Measurements from ENCODE around the gene MACROD2.
A peak's percentile ranks its signal among the peaks of the same experiment; 100 is the strongest.

Gene MACROD2

DNA sequence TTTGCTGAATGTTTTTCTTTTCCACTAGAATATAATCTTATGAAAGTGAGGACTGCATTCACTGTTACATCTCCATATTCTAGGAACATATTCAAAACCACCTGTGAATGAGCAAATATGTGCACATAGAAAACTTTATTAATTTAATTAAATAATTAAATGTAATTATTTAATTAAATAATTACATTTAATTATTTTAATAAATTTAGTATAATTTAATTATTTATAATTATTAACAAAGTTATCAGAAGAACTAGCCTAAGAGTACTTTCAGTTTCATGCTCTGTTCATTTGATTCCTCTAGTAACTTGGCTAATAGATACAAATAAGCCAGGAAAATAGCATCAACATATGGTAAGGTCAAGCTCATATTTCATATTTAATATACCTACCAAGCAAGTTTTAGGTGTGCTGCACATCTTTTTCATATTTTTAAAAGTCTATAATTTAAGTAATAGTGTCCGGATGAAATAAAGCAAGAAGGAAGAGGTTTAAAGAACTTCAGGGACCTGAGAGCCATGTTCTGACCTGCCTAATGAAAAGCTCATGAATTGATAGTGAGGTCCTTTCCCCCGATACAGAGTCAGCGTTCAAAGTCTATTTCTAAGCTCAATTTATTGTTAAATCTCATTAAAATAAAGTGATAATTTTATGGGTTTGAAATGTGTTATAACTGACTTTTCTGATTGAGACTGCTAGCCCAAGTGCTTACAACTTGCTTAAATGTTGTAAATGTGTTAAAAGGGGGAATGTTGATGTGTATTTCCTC is 703.5 kb downstream of the MACROD2 start:
- DNase-seq (ENCODE audit: low spot score) (no peak), FAIRE-seq (no peak)

DNA sequence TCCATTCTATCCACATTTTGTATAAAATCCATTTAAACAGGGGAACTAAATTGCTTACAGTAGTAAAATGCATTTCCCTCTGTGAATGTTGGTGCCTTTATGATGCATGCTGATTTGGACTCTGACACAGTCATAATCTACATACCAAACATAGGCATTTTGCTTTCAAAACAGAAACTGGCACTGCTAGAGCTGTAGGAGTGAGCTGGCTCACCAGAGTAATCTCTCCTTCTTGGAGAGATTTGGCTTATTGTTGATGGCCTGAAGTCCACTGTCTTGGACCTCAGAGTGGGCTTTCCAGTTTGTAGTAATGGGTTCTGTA is 705.3 kb downstream of the MACROD2 start:
- no peak for FAIRE-seq
- DNase-seq (ENCODE audit: low spot score), result no peak

- FAIRE-seq, result no peak
- DNase-seq (ENCODE audit: low spot score), result no peak
Measured at GRCh38 chr20:14701326-14701725, 706.0 kb downstream of the MACROD2 start.

GRCh38 chr20:14706555-14706954 is 711.2 kb downstream of the MACROD2 start:
- FAIRE-seq (no peak), DNase-seq (ENCODE audit: low spot score) (no peak)

DNA sequence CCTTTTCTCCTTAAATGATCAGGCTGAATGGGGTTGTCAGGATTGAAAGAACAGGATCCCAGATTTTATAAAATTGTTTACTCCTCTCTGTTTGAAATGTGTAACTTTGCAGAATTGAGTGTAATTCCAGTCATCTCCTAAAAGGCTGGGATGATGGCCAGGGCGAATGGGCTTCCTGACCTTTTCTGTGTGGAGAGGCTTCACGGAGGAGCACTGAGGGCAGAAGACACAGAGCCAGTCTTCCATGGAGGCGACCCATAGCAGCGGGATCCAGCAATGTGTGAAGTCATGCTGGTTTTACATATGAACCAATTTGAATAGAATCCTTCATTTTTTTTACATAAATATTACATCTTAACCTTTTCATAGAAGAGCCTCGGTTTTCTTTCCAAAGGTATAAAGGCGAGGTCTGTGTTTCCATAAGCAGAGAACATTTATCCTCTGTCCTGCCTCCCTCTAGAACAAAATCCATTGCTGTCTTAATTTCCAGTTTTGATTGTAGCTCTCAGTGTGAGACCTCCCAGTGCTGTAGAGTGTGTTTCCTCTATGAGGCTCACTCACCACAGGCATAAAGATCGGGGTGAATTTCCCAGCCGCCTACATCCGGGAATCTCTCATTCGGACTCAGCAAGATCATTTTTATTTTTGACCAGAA is 711.8 kb downstream of the MACROD2 start:
- no peak for FAIRE-seq
- no peak for DNase-seq (ENCODE audit: low spot score)

DNA sequence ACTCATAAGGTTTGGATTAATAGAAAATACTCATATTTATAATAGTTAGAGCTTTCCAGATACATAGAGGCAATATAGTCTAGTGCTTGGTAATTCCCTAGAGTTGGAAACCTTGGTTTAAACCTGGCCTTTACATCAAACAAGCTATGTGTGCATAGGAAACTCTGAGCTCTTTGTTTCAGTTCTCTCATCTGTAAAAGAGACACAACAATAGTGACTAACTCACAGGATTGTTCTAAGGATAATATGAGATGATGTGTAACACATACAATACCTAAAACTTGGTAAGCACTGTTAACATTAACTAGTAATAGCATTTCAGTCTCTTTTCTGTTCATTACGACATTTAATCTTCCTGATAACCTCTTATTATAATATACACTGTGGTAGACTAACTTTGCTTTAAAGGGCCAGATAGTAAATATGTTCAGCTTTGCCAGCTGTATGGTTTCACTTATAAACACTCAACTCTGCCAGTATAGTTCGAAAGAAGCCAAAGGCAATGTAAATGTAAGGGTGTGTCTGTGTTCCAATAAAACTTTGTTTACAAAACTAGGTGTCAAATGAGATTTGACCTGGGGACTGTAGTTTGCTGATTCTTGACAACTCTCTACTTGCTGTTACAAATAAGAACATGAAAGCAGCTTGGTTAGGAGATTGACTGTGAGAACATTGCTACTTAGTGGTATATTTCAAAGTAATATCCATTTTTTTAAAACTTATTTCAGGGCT is 712.7 kb downstream of the MACROD2 start:
- FAIRE-seq (no peak), DNase-seq (ENCODE audit: low spot score) (no peak)

DNA sequence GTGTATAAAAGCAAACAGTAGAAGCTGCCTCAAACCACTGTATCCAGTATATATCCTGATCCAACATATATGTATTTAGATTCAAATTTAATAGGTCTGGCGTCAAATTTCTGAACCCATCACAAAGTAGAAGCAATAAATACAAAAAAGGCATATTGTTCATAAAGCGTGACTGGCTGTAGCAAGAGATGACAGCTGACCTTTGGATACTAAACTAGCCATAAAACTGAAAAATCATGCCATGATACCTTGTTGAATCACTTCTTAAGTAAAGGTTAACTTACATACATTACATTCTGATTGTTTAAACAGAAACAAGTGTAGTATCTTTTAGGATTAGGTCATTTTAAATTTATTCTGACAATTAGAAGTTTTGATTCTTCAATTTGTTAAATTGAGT is 714.1 kb downstream of the MACROD2 start:
- FAIRE-seq, result no peak
- no peak for DNase-seq (ENCODE audit: low spot score)

DNA sequence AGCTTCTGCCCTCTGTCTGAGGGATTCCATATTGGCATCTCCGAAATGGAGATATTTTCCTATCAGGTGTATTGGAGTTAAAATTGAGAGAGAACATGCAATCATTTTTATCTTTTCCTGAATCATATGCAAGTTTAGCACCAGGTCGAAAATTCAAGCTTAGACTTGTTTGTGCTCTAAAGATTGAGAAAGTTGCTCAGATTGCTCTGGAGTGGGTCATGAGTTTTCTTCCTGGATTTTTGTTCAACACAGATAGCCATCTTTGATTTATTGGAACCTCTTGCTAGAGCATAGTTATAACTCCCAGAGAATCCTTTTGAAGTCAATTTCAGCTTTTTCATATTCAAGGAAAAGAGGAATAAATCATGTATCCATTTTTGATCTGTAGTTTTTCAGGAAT is 715.6 kb downstream of the MACROD2 start:
- DNase-seq (ENCODE audit: low spot score) (no peak), FAIRE-seq (no peak)

DNA sequence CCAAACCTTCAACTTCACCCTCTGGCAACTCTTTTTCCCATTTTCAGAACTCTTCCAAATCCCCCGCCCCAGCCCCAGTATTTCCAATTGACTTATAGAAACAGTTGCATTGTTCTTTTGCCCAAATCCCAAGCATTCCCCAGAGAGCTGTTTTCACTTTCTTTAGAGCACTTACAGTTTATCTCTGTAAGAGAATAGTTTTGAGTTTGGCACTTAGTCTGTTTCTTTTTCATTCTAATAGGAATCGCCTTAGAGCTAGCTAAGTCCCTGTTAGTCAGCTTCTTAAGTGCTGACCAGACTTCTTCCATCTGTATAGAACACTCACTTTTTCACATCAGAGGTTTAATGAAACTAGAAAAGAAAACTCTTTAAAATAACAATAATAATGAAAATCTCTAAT is 716.3 kb downstream of the MACROD2 start:
- FAIRE-seq (no peak), DNase-seq (ENCODE audit: low spot score) (no peak)

- no peak for FAIRE-seq
- peak; percentile 49 for DNase-seq (ENCODE audit: low spot score)
Measured at GRCh38 chr20:14712302-14712739, 717.0 kb downstream of the MACROD2 start.

- no peak for FAIRE-seq
- no peak for DNase-seq (ENCODE audit: low spot score)
Measured at GRCh38 chr20:14715400-14715799, 720.1 kb downstream of the MACROD2 start.

GRCh38 chr20:14716351-14716801 is 721.1 kb downstream of the MACROD2 start:
- FAIRE-seq, result no peak

DNA sequence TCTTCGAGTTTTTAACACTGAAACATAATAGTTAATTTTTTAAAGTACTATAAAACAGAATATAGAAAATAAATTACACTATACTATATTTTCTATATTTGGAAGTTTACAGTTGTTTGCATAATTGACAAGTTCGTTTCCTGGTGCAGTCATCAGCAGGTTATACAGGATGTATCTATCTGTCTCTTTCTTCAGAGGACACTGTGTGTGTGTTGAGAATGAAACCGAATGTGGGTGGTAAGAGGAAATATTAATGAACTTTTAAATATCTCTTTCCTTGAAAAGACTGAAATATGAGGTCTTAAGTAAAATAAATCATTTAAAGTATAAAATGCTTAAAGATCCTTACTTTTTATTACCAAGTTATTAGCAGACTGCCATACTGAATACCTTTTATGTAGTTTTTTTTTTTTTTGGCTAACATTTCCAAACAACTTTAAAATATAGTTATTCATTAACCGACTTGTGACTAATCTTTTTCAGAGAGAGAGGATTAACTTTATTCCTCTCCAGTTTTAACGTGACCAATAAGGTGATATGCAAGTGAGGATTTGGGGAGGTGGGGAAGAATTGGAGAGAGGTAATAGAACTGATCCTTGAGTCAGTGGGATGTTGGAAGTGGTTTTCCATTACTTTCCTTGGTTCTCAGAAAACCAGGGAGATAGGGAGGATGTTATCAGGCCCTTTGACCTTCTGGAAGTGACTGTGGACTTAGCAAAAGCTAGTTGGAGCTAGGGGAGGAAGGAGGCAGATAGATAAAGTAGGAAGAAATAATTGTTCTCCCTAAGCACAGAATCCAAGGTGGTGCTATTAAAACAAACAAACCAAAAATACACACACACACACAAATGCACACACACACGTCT is 722.1 kb downstream of the MACROD2 start:
- FAIRE-seq (no peak), DNase-seq (ENCODE audit: low spot score) (no peak)

More at GRCh38 chr20:14716351-14716801, 721.1 kb downstream of the MACROD2 start:
- DNase-seq (ENCODE audit: low spot score), result no peak

DNA sequence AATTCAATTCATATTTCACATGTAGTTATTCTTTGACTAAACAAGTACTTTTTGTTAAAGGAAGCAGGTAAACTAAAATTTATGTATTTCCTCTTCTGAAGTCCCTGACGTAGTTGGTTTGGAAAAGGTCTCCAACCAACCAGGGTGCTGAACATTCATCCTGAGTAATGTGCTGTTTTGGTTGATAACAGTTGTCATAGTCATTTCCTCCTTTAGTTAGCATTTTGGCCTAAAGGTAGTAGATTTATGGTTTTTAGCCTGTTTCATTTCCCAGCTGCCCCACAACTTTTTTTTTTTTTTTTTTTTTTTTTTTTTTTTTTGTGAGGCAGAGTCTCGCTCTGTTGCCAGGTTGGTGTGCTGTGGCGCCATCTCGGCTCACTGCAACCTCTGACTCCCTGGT is 724.9 kb downstream of the MACROD2 start:
- FAIRE-seq, result no peak

DNA sequence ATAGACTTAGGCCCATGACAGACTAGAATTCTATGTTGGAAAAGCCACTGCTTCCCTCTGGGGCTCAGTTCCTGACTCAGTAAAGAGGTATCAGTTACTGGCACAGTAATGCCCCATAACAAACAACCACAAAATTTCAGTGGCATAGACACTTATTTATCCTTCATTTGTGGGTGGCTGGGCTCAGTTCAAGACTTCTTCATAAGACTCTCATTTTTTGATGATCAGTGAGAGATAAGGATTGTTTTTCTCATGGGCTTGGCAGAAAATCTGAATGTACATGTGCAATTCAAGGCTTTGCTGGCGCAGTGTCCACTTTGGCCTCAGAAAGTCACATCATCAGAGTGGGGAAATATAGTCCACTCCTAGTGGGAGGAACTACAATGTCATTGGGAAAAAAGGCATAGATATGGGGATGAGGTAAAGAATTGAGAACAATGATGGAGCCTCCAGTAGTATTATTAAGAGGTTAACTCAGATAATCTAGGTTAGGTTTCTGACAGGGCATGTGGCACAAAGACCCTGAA is 726.7 kb downstream of the MACROD2 start:
- DNase-seq (ENCODE audit: low spot score), result no peak
- FAIRE-seq, result no peak

More for the DNA sequence above, 724.9 kb downstream of the MACROD2 start:
- DNase-seq (ENCODE audit: low spot score), result no peak

GRCh38 chr20:14723614-14724013 is 728.3 kb downstream of the MACROD2 start:
- FAIRE-seq (no peak), DNase-seq (ENCODE audit: low spot score) (no peak)

- no peak for FAIRE-seq
Measured at GRCh38 chr20:14724036-14724435, 728.7 kb downstream of the MACROD2 start.

DNA sequence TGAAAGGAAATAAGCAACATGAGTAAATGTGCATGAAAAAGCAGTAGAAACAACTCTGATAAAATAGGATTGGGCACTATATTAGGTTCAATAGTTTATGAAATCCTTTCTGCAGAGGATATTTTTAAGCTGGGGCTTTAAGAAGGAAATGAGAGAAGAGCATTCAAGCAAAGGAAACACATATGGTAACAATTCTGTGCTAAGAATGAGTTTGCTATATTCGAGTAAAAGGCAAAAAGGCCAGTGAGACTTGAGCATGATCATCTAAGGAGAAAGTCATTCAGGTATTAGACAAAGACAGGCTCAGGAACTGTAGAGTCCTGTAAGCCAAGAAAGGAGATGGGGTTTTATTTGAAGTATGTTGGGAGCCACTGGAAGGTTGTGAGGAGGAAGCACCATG is 729.2 kb downstream of the MACROD2 start:
- no peak for FAIRE-seq
- no peak for DNase-seq (ENCODE audit: low spot score)

More at GRCh38 chr20:14724036-14724435, 728.7 kb downstream of the MACROD2 start:
- no peak for DNase-seq (ENCODE audit: low spot score)

GRCh38 chr20:14726591-14726990 is 731.3 kb downstream of the MACROD2 start:
- no peak for DNase-seq (ENCODE audit: low spot score)
- FAIRE-seq, result no peak

- FAIRE-seq (no peak), DNase-seq (ENCODE audit: low spot score) (no peak)
Measured at GRCh38 chr20:14727485-14728150, 732.3 kb downstream of the MACROD2 start.
